Measurements from ENCODE around the gene MED22.

MED22 gene

GRCh38 chr9:133348718-133349573 lies 1.0 kb upstream of the MED22 start:
- H3K9me3 ChIP-seq (ENCODE audit: control insufficient read depth, low read length) = no peaks in the 10 kb centered on the region
- peaks cover 18% of the 10 kb centered on the region for H3K4me1 ChIP-seq (ENCODE audit: control insufficient read depth, insufficient read depth, low read length, poor library complexity, severe bottlenecking)
- no peak for DNase-seq
- peaks cover 53% of the 10 kb centered on the region for H3K36me3 ChIP-seq (ENCODE audit: control insufficient read depth, insufficient read depth, low read length)
- H3K4me3 ChIP-seq (ENCODE audit: insufficient read depth, low read depth, low read length, poor library complexity, severe bottlenecking) = peak overlapping the region; percentile 100
- no peaks in the 10 kb centered on the region for H3K27me3 ChIP-seq (replicated peaks; ENCODE audit: control insufficient read depth, insufficient read depth, low read length, poor library complexity, severe bottlenecking)
- H3K27ac ChIP-seq (ENCODE audit: insufficient read depth, low read length, poor library complexity, severe bottlenecking) = peak overlapping the region; percentile 93

DNA sequence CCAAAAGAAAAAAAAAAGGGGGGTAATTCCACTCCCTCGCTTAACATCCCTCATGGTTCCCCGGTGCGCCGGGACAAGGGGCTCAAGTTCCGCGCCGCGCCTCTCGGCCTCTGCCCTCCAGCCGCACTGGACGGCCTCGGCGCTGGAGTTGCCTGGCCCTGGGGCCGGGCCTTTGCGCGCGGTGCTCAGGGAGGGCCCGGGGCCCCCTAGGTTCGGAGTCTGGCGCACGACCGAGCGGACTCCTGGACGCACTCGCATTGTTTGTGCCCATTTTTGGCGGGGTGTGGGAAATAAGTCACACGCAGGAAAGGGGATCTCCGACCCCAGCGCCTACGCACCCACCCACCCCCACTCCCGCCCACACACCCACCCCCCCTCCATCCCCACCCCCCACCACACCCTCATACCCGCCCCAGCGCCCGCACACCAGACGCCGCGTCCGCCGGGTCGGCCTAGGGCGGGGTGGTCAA lies 381 bp downstream of the MED22 start:
- H3K4me3 ChIP-seq (ENCODE audit: insufficient read depth, low read depth, low read length, poor library complexity, severe bottlenecking) = peak overlapping the region; percentile 100
- H3K4me1 ChIP-seq (ENCODE audit: control insufficient read depth, insufficient read depth, low read length, poor library complexity, severe bottlenecking) = peaks cover 18% of the 10 kb centered on the region
- H3K27ac ChIP-seq (ENCODE audit: insufficient read depth, low read length, poor library complexity, severe bottlenecking) = peak overlapping the region; percentile 93
- DNase-seq = peak in 1 of 3 donors; percentile 31
- no peaks in the 10 kb centered on the region for H3K27me3 ChIP-seq (replicated peaks; ENCODE audit: control insufficient read depth, insufficient read depth, low read length, poor library complexity, severe bottlenecking)
- peaks cover 62% of the 10 kb centered on the region for H3K36me3 ChIP-seq (ENCODE audit: control insufficient read depth, insufficient read depth, low read length)
- no peaks in the 10 kb centered on the region for H3K9me3 ChIP-seq (ENCODE audit: control insufficient read depth, low read length)

DNA sequence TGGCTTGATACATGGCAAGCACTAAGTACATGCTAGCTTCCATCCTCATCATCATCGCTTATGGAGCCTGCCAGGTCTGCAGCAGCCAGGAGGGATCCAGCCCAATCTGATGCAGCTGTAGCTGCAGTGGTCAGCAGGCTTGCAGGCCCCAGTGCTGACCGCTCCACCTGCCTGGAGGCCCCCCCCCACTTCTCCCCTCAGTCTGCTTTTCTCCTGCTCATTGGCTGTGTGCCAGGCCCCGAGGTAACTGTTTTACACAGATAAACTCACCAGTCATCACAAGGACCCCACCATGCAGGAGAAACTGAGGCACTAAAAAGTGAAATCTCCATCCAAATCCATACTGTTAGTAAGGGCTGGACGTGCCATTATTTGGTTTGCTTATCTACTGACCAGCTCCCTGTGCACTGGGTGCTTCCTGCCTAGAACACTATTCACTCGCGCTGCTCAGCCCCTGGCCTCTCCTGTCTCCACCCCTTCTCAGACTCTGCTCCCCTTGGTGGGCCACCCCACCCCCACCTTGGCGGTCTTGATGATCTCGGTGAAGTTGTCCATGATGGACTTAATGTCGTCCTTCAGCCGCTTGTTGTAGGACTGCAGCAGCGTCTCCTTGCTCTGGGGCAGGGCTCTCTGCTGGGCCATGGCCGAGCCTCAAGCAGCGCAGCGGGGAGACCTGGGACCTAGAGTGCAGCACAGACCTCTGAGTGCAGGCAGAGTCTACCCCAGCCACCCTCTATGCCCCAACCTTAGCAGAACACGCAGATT lies 1.7 kb downstream of the MED22 start:
- H3K27me3 ChIP-seq (replicated peaks; ENCODE audit: control insufficient read depth, insufficient read depth, low read length, poor library complexity, severe bottlenecking) = no peaks in the 10 kb centered on the region
- H3K36me3 ChIP-seq (ENCODE audit: control insufficient read depth, insufficient read depth, low read length) = peaks cover 57% of the 10 kb centered on the region
- DNase-seq = no peak
- H3K4me1 ChIP-seq (ENCODE audit: control insufficient read depth, insufficient read depth, low read length, poor library complexity, severe bottlenecking) = peaks cover 18% of the 10 kb centered on the region
- peak overlapping the region; percentile 87 for H3K4me3 ChIP-seq (ENCODE audit: insufficient read depth, low read depth, low read length, poor library complexity, severe bottlenecking)
- no peak overlapping the region for H3K27ac ChIP-seq (ENCODE audit: insufficient read depth, low read length, poor library complexity, severe bottlenecking)
- H3K9me3 ChIP-seq (ENCODE audit: control insufficient read depth, low read length) = no peaks in the 10 kb centered on the region

- Histone ChIP-seq H3K4me3 (ENCODE audit: insufficient read depth, low read depth, low read length, poor library complexity, severe bottlenecking) (no peak overlapping the region), H3K36me3 (ENCODE audit: control insufficient read depth, insufficient read depth, low read length) (peaks cover 55% of the 10 kb centered on the region), H3K27ac (ENCODE audit: insufficient read depth, low read length, poor library complexity, severe bottlenecking) (no peak overlapping the region), H3K9me3 (ENCODE audit: control insufficient read depth, low read length) (no peaks in the 10 kb centered on the region), H3K4me1 (ENCODE audit: control insufficient read depth, insufficient read depth, low read length, poor library complexity, severe bottlenecking) (peaks cover 19% of the 10 kb centered on the region), H3K27me3 (replicated peaks; ENCODE audit: control insufficient read depth, insufficient read depth, low read length, poor library complexity, severe bottlenecking) (no peaks in the 10 kb centered on the region)
- no peak for DNase-seq
Measured at GRCh38 chr9:133345596-133345995, 2.3 kb downstream of the MED22 start.

DNA sequence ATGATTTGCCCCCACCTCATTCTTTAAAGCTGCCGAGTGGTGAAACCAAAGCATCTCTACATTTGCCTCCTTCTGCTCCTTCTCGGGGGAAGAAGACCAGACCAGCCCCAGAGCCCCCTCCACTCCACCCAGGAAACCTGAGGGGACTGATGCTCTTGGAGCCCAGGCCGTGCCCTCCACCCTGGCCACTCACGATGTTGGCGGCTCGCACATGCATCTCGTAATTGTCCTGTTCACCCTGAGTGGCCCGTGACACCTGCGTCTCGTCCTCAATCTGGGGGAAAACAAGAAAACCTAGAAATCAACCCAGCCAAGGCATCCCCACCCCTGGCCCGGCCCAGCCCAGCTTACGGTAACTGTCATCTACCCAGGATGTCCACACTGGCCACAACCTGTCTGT lies 3.0 kb downstream of the MED22 start:
- peaks cover 51% of the 10 kb centered on the region for H3K36me3 ChIP-seq (ENCODE audit: control insufficient read depth, insufficient read depth, low read length)
- no peaks in the 10 kb centered on the region for H3K27me3 ChIP-seq (replicated peaks; ENCODE audit: control insufficient read depth, insufficient read depth, low read length, poor library complexity, severe bottlenecking)
- H3K27ac ChIP-seq (ENCODE audit: insufficient read depth, low read length, poor library complexity, severe bottlenecking) = no peak overlapping the region
- H3K9me3 ChIP-seq (ENCODE audit: control insufficient read depth, low read length) = no peaks in the 10 kb centered on the region
- H3K4me1 ChIP-seq (ENCODE audit: control insufficient read depth, insufficient read depth, low read length, poor library complexity, severe bottlenecking) = peaks cover 21% of the 10 kb centered on the region
- DNase-seq = no peak
- H3K4me3 ChIP-seq (ENCODE audit: insufficient read depth, low read depth, low read length, poor library complexity, severe bottlenecking) = no peak overlapping the region

- H3K27ac ChIP-seq (ENCODE audit: insufficient read depth, low read length, poor library complexity, severe bottlenecking) = no peak overlapping the region
- H3K36me3 ChIP-seq (ENCODE audit: control insufficient read depth, insufficient read depth, low read length) = peaks cover 48% of the 10 kb centered on the region
- no peak overlapping the region for H3K4me3 ChIP-seq (ENCODE audit: insufficient read depth, low read depth, low read length, poor library complexity, severe bottlenecking)
- H3K4me1 ChIP-seq (ENCODE audit: control insufficient read depth, insufficient read depth, low read length, poor library complexity, severe bottlenecking) = peaks cover 14% of the 10 kb centered on the region
- no peaks in the 10 kb centered on the region for H3K9me3 ChIP-seq (ENCODE audit: control insufficient read depth, low read length)
- no peaks in the 10 kb centered on the region for H3K27me3 ChIP-seq (replicated peaks; ENCODE audit: control insufficient read depth, insufficient read depth, low read length, poor library complexity, severe bottlenecking)
- DNase-seq = no peak
Measured at GRCh38 chr9:133344071-133344470, 3.9 kb downstream of the MED22 start.

DNA sequence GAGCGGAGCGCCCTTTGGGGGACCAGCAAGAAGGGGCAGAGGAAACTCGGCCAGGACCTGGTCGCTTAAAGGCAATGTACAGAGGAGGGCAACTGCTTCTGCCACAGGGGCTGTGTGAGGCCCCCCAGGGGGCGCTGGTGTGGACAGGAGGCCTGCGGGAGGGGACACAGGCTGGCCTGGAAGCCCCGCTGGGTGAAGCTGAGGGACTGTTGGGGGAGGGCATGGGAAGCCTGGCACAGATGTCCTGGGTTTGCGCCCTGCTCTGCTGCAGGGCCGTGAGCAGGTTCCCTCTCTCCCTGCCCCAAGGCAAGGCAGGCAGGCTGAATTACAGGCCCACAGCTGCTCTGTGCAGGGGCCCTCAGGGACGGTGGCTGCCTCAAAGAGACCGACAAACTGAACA lies 5.4 kb downstream of the MED22 start:
- DNase-seq = no peak
- H3K36me3 ChIP-seq (ENCODE audit: control insufficient read depth, insufficient read depth, low read length) = peaks cover 48% of the 10 kb centered on the region
- no peak overlapping the region for H3K27ac ChIP-seq (ENCODE audit: insufficient read depth, low read length, poor library complexity, severe bottlenecking)
- no peaks in the 10 kb centered on the region for H3K27me3 ChIP-seq (replicated peaks; ENCODE audit: control insufficient read depth, insufficient read depth, low read length, poor library complexity, severe bottlenecking)
- H3K4me3 ChIP-seq (ENCODE audit: insufficient read depth, low read depth, low read length, poor library complexity, severe bottlenecking) = no peak overlapping the region
- H3K9me3 ChIP-seq (ENCODE audit: control insufficient read depth, low read length) = no peaks in the 10 kb centered on the region
- peaks cover 13% of the 10 kb centered on the region for H3K4me1 ChIP-seq (ENCODE audit: control insufficient read depth, insufficient read depth, low read length, poor library complexity, severe bottlenecking)

DNA sequence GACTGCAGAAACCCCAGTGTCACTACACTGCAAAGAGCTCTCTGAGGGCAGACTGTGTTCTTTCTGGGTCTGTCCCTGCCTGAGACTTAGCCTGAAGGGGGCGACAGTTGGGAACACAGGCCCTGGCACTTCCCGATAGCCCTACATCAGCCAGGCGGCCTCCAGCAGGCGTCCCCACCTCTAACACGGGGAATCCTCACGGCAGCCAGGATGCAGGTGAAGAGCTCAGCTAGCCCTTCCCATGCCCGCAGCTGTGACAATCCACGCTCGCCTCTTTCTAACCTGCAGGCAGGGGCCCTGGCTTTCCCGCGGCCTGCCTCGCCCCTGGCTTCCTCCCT lies 5.9 kb downstream of the MED22 start:
- no peaks in the 10 kb centered on the region for H3K27me3 ChIP-seq (replicated peaks; ENCODE audit: control insufficient read depth, insufficient read depth, low read length, poor library complexity, severe bottlenecking)

GRCh38 chr9:133341369-133342068 lies 6.4 kb downstream of the MED22 start:
- peaks cover 48% of the 10 kb centered on the region for H3K36me3 ChIP-seq (ENCODE audit: control insufficient read depth, insufficient read depth, low read length)
- DNase-seq = no peak
- H3K27ac ChIP-seq (ENCODE audit: insufficient read depth, low read length, poor library complexity, severe bottlenecking) = no peak overlapping the region
- no peaks in the 10 kb centered on the region for H3K27me3 ChIP-seq (replicated peaks; ENCODE audit: control insufficient read depth, insufficient read depth, low read length, poor library complexity, severe bottlenecking)
- H3K4me3 ChIP-seq (ENCODE audit: insufficient read depth, low read depth, low read length, poor library complexity, severe bottlenecking) = no peak overlapping the region
- peaks cover 9% of the 10 kb centered on the region for H3K4me1 ChIP-seq (ENCODE audit: control insufficient read depth, insufficient read depth, low read length, poor library complexity, severe bottlenecking)
- H3K9me3 ChIP-seq (ENCODE audit: control insufficient read depth, low read length) = no peaks in the 10 kb centered on the region

More for the DNA sequence above, 5.9 kb downstream of the MED22 start:
- no peaks in the 10 kb centered on the region for H3K9me3 ChIP-seq (ENCODE audit: control insufficient read depth, low read length)
- no peak overlapping the region for H3K27ac ChIP-seq (ENCODE audit: insufficient read depth, low read length, poor library complexity, severe bottlenecking)
- H3K4me3 ChIP-seq (ENCODE audit: insufficient read depth, low read depth, low read length, poor library complexity, severe bottlenecking) = no peak overlapping the region
- DNase-seq = no peak
- H3K36me3 ChIP-seq (ENCODE audit: control insufficient read depth, insufficient read depth, low read length) = peaks cover 48% of the 10 kb centered on the region
- H3K4me1 ChIP-seq (ENCODE audit: control insufficient read depth, insufficient read depth, low read length, poor library complexity, severe bottlenecking) = peaks cover 12% of the 10 kb centered on the region
